ENCODE data around the gene CBFA2T3. TPM values are rescaled to one million over a fixed set of nuclear protein-coding genes. Genes with fewer than 3 reads are reported as not detected.

CBFA2T3 gene
- total and polyA plus RNA-seq, 2 of the 13 experiments (the other 11 are each of a cell fraction or from before 2014, with no cell fraction given) = 0.05 TPM; not detected in 1

DNA sequence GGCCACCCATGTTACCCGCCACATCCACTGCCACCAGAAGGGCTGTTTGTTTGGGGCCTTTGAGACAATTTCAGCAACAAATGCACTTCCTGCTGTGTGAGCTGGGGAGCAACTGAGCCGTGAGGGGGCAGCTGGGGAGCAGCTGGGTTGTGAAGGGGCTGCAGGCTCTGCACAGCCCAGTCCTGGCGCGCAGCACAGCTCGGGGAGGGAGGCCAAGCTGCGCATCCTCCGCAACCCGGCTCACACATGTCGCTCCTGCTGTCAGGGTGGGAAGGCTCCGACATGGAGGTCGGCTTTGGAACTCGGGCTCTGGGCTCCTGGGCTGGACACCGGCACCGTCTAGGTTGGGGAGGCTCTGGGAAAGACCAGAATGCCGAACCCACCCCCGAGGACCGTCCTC is 53.6 kb downstream of the CBFA2T3 start (continued):
- TF ChIP-seq ZNF382 (CRISPR knock-in tag; IDR thresholded peaks at IDR 0.05; ENCODE audit: borderline replicate concordance) (no peak), FOXO1 (CRISPR knock-in tag; IDR thresholded peaks at IDR 0.05) (no peak), NR2C2 (CRISPR knock-in tag; IDR thresholded peaks at IDR 0.05; ENCODE audit: borderline replicate concordance) (0 out of 2 replicates have a peak, but pooled peaks have one; percentile 30), SALL1 (CRISPR knock-in tag; IDR thresholded peaks at IDR 0.05) (no peak), HNRNPLL (IDR thresholded peaks at IDR 0.05; ENCODE audit: low read depth, low read length, poor library complexity, severe bottlenecking) (peak; percentile 6), MZF1 (CRISPR knock-in tag; IDR thresholded peaks at IDR 0.05; ENCODE audit: borderline replicate concordance) (no peak), ZNF530 (CRISPR knock-in tag; IDR thresholded peaks at IDR 0.05; ENCODE audit: low read depth) (no peak), ZNF350 (CRISPR knock-in tag; IDR thresholded peaks at IDR 0.05; ENCODE audit: borderline replicate concordance, low read depth) (0 out of 2 replicates have a peak, but pooled peaks have one; percentile 7), ZNF75D (CRISPR knock-in tag; IDR thresholded peaks at IDR 0.05; ENCODE audit: borderline replicate concordance) (no peak), PRMT3 (CRISPR knock-in tag; IDR thresholded peaks at IDR 0.05; ENCODE audit: borderline replicate concordance, low read depth) (no peak), SOX13 (IDR thresholded peaks at IDR 0.05) (no peak), SOX13 (CRISPR knock-in tag; conservative IDR thresholded peaks at IDR 0.05 in 1 of 2, IDR thresholded peaks at IDR 0.05 in 1 of 2) (no peak), MBNL3 (CRISPR knock-in tag; conservative IDR thresholded peaks at IDR 0.05) (no peak), ZNF841 (CRISPR knock-in tag; IDR thresholded peaks at IDR 0.05; ENCODE audit: borderline replicate concordance) (no peak), ZNF260 (CRISPR knock-in tag; IDR thresholded peaks at IDR 0.05; ENCODE audit: borderline replicate concordance, low read depth) (no peak), ZSCAN21 (CRISPR knock-in tag; IDR thresholded peaks at IDR 0.05; ENCODE audit: borderline replicate concordance) (no peak), ZKSCAN5 (CRISPR knock-in tag; IDR thresholded peaks at IDR 0.05) (no peak)
- TF ChIP-seq, protein P1, sequence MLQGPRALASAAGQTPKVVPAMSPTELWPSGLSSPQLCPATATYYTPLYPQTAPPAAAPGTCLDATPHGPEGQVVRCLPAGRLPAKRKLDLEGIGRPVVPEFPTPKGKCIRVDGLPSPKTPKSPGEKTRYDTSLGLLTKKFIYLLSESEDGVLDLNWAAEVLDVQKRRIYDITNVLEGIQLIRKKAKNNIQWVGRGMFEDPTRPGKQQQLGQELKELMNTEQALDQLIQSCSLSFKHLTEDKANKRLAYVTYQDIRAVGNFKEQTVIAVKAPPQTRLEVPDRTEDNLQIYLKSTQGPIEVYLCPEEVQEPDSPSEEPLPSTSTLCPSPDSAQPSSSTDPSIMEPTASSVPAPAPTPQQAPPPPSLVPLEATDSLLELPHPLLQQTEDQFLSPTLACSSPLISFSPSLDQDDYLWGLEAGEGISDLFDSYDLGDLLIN (CRISPR knock-in tag; IDR thresholded peaks at IDR 0.05; ENCODE audit: borderline replicate concordance) = no peak
- TF ChIP-seq, protein P2, sequence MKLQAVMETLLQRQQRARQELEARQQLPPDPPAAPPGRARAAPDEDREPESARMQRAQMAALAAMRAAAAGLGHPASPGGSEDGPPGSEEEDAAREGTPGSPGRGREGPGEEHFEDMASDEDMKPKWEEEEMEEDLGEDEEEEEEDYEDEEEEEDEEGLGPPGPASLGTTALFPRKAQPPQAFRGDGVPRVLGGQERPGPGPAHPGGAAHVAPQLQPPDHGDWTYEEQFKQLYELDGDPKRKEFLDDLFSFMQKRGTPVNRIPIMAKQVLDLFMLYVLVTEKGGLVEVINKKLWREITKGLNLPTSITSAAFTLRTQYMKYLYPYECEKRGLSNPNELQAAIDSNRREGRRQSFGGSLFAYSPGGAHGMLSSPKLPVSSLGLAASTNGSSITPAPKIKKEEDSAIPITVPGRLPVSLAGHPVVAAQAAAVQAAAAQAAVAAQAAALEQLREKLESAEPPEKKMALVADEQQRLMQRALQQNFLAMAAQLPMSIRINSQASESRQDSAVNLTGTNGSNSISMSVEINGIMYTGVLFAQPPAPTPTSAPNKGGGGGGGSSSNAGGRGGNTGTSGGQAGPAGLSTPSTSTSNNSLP (IDR thresholded peaks at IDR 0.05; ENCODE audit: low read depth, low read length) = no peak
- TF ChIP-seq, protein P3, sequence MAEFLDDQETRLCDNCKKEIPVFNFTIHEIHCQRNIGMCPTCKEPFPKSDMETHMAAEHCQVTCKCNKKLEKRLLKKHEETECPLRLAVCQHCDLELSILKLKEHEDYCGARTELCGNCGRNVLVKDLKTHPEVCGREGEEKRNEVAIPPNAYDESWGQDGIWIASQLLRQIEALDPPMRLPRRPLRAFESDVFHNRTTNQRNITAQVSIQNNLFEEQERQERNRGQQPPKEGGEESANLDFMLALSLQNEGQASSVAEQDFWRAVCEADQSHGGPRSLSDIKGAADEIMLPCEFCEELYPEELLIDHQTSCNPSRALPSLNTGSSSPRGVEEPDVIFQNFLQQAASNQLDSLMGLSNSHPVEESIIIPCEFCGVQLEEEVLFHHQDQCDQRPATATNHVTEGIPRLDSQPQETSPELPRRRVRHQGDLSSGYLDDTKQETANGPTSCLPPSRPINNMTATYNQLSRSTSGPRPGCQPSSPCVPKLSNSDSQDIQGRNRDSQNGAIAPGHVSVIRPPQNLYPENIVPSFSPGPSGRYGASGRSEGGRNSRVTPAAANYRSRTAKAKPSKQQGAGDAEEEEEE (CRISPR knock-in tag; IDR thresholded peaks at IDR 0.05; ENCODE audit: borderline replicate concordance) = no peak
- TF ChIP-seq, protein P4, sequence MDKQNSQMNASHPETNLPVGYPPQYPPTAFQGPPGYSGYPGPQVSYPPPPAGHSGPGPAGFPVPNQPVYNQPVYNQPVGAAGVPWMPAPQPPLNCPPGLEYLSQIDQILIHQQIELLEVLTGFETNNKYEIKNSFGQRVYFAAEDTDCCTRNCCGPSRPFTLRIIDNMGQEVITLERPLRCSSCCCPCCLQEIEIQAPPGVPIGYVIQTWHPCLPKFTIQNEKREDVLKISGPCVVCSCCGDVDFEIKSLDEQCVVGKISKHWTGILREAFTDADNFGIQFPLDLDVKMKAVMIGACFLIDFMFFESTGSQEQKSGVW (CRISPR knock-in tag; IDR thresholded peaks at IDR 0.05; ENCODE audit: borderline replicate concordance) = no peak

Data from HepG2 (cell line).